ENCODE data around the gene P4HTM.
A peak's percentile ranks its signal among the peaks of the same experiment; 100 is the strongest.

The P4HTM gene

GRCh38 chr3:48989796-48990635, at the start of gene P4HTM:
Gene P4HTM, plus strand, starts transcription at chr3:48990241. Its CDS starts 16 bp downstream, at chr3:48990257.
- peak; percentile 58 for DNase-seq

GRCh38 chr3:48945432-48945831, 44.6 kb upstream of the P4HTM start:
- no peak for DNase-seq

- no peak for DNase-seq
Observed at GRCh38 chr3:48945891-48946549, 44.0 kb upstream of the P4HTM start.

- DNase-seq, result no peak
Observed at GRCh38 chr3:48949376-48949717, 40.7 kb upstream of the P4HTM start.

GRCh38 chr3:48950051-48950450, 40.0 kb upstream of the P4HTM start:
- DNase-seq, result no peak

GRCh38 chr3:48951764-48952163, 38.3 kb upstream of the P4HTM start:
- no peak for DNase-seq

- DNase-seq, result peak; percentile 42
Observed at GRCh38 chr3:48952510-48953118, 37.4 kb upstream of the P4HTM start.

GRCh38 chr3:48957006-48957705, 32.9 kb upstream of the P4HTM start:
- DNase-seq, result no peak

GRCh38 chr3:48960841-48961413, 29.1 kb upstream of the P4HTM start:
- DNase-seq, result no peak

- no peak for DNase-seq
Observed at GRCh38 chr3:48962340-48962739, 27.7 kb upstream of the P4HTM start.

- no peak for DNase-seq
Observed at GRCh38 chr3:48962939-48963338, 27.1 kb upstream of the P4HTM start.

- DNase-seq, result no peak
Observed at GRCh38 chr3:48963591-48963990, 26.4 kb upstream of the P4HTM start.

GRCh38 chr3:48966367-48966766, 23.7 kb upstream of the P4HTM start:
- no peak for DNase-seq

GRCh38 chr3:48966876-48967361, 23.1 kb upstream of the P4HTM start:
- DNase-seq, result no peak

- DNase-seq, result no peak
Observed at GRCh38 chr3:48970586-48970985, 19.5 kb upstream of the P4HTM start.

- DNase-seq, result no peak
Observed at GRCh38 chr3:48974076-48974864, 15.8 kb upstream of the P4HTM start.

GRCh38 chr3:48979451-48979850, 10.6 kb upstream of the P4HTM start:
- no peak for DNase-seq

GRCh38 chr3:48980295-48980694, 9.7 kb upstream of the P4HTM start:
- no peak for DNase-seq

GRCh38 chr3:48982016-48982415, 8.0 kb upstream of the P4HTM start:
- no peak for DNase-seq

GRCh38 chr3:48982686-48983085, 7.4 kb upstream of the P4HTM start:
- DNase-seq, result no peak

- no peak for DNase-seq
Observed at GRCh38 chr3:48983096-48983495, 6.9 kb upstream of the P4HTM start.

- DNase-seq, result no peak
Observed at GRCh38 chr3:48984663-48985062, 5.4 kb upstream of the P4HTM start.
